ENCODE data around the gene FAM124A. TPM values are rescaled to one million over a fixed set of nuclear protein-coding genes. Genes with fewer than 3 reads are reported as not detected.

Gene FAM124A
- total RNA-seq, 1 donor from 2014 or later: 5.7 TPM

GRCh38 chr13:51244637-51245405 lies 22.6 kb downstream of the FAM124A start:
- Histone ChIP-seq H3K36me3 (peaks cover 4% of the 10 kb centered on the region), H3K4me3 (no peak overlapping the region), H3K9me3 (replicated peaks) (no peaks in the 10 kb centered on the region), H3K4me1 (peaks cover 77% of the 10 kb centered on the region), H3K27ac (replicated peaks) (peak overlapping the region; percentile 87), H3K27me3 (ENCODE audit: low read depth) (no peaks in the 10 kb centered on the region)
- no peak for TF ChIP-seq CTCF (IDR thresholded peaks at IDR 0.05; ENCODE audit: borderline replicate concordance)
- no peak for DNase-seq
- intact Hi-C loops (cut with micrococcal nuclease): no loop called here

GRCh38 chr13:51245583-51245982 lies 23.4 kb downstream of the FAM124A start:
- DNase-seq: no peak
- peak overlapping the region; percentile 87 for H3K27ac ChIP-seq (replicated peaks)
- no peak for TF ChIP-seq CTCF (IDR thresholded peaks at IDR 0.05; ENCODE audit: borderline replicate concordance)
- no peaks in the 10 kb centered on the region for H3K27me3 ChIP-seq (ENCODE audit: low read depth)
- peaks cover 4% of the 10 kb centered on the region for H3K36me3 ChIP-seq
- H3K4me1 ChIP-seq: peaks cover 73% of the 10 kb centered on the region
- no peak overlapping the region for H3K4me3 ChIP-seq
- no peaks in the 10 kb centered on the region for H3K9me3 ChIP-seq (replicated peaks)
- intact Hi-C loops (cut with micrococcal nuclease): no loop called here

GRCh38 chr13:51246025-51246417 lies 23.8 kb downstream of the FAM124A start:
- DNase-seq: no peak
- H3K4me1 ChIP-seq: peaks cover 68% of the 10 kb centered on the region
- H3K9me3 ChIP-seq (replicated peaks): no peaks in the 10 kb centered on the region
- H3K27me3 ChIP-seq (ENCODE audit: low read depth): no peaks in the 10 kb centered on the region
- H3K36me3 ChIP-seq: peaks cover 4% of the 10 kb centered on the region
- intact Hi-C loops (cut with micrococcal nuclease): no loop called here
- peak overlapping the region; percentile 24 for H3K4me3 ChIP-seq
- TF ChIP-seq CTCF (IDR thresholded peaks at IDR 0.05; ENCODE audit: borderline replicate concordance): no peak
- peak overlapping the region; percentile 87 for H3K27ac ChIP-seq (replicated peaks)

GRCh38 chr13:51246418-51247277 lies 24.4 kb downstream of the FAM124A start:
- H3K4me3 ChIP-seq: peak overlapping the region; percentile 24
- no peaks in the 10 kb centered on the region for H3K27me3 ChIP-seq (ENCODE audit: low read depth)
- peak; percentile 69 for DNase-seq
- H3K4me1 ChIP-seq: peaks cover 62% of the 10 kb centered on the region
- H3K27ac ChIP-seq (replicated peaks): peak overlapping the region; percentile 87
- intact Hi-C loops (cut with micrococcal nuclease): no loop called here
- H3K36me3 ChIP-seq: peaks cover 9% of the 10 kb centered on the region
- no peak for TF ChIP-seq CTCF (IDR thresholded peaks at IDR 0.05; ENCODE audit: borderline replicate concordance)
- no peaks in the 10 kb centered on the region for H3K9me3 ChIP-seq (replicated peaks)

- H3K4me3 ChIP-seq: no peak overlapping the region
- no peak for TF ChIP-seq CTCF (IDR thresholded peaks at IDR 0.05; ENCODE audit: borderline replicate concordance)
- peaks cover 58% of the 10 kb centered on the region for H3K4me1 ChIP-seq
- no peak overlapping the region for H3K27ac ChIP-seq (replicated peaks)
- DNase-seq: no peak
- intact Hi-C loops (cut with micrococcal nuclease): no loop called here
- H3K36me3 ChIP-seq: peaks cover 21% of the 10 kb centered on the region
- H3K9me3 ChIP-seq (replicated peaks): no peaks in the 10 kb centered on the region
- H3K27me3 ChIP-seq (ENCODE audit: low read depth): no peaks in the 10 kb centered on the region
Observed at GRCh38 chr13:51249255-51249654, 27.1 kb downstream of the FAM124A start.
